IMR-90 (cell line): ENCODE measurements around the gene RAPGEF1. TPM values are rescaled to one million over a fixed set of nuclear protein-coding genes. Genes with fewer than 3 reads are reported as not detected.

Experiments used
- ATAC-seq: fragments of 200-7000 bp; cut with Tn5 transposase; 2 replicates; pipeline ENCODE4 v1.9.1; 2020; ENCODE audit warnings: low read depth, mild to moderate bottlenecking, moderate library complexity
- BruUV-seq: library from RNA; stranded (reverse); fragments of 400-500 nt; replicated peaks from 2 replicates; lab custom pipeline; 2021; lab: Mats Ljungman, UMichigan
- CTCF ChIA-PET: fragments of 300-600 bp; formaldehyde crosslinking; extraction: SDS; loops from one replicate; lab custom pipeline; 2021; ENCODE audit warnings: antibody characterized with exemption; lab: Yijun Ruan, JAX
- POLR2A ChIA-PET: fragments of 300-600 bp; sonication (Branson Sonifier 250); formaldehyde crosslinking; loops from one replicate; lab custom pipeline; 2022; ENCODE audit warnings: antibody characterized with exemption; ENCODE audit not compliant: unreplicated experiment; lab: Charles Lee
- DNase-seq: peaks from one replicate; pipeline ENCODE4 v3.0.0; 2013
- H2AFZ ChIP-seq: replicated peaks from 2 replicates; pipeline ENCODE3; 2013; ENCODE audit warnings: low read length, mild to moderate bottlenecking; ENCODE audit not compliant: poor library complexity
- H2AK5ac ChIP-seq: 2 replicates; pipeline ENCODE4 v1.6.1; 2013; ENCODE audit warnings: low read depth, low read length, inconsistent platforms
- H2AK9ac ChIP-seq: replicated peaks from 2 replicates; pipeline ENCODE3; 2013; ENCODE audit warnings: mild to moderate bottlenecking, low read depth, low read length, moderate library complexity; ENCODE audit not compliant: poor library complexity
- H2BK120ac ChIP-seq: 2 replicates; pipeline ENCODE4 v1.6.1; 2013; ENCODE audit warnings: low read depth, low read length, inconsistent platforms
- H2BK15ac ChIP-seq: 3 replicates; pipeline ENCODE4 v1.6.1; 2013; ENCODE audit warnings: low read depth, low read length, inconsistent platforms
- H2BK20ac ChIP-seq: 2 replicates; pipeline ENCODE4 v1.6.1; 2013; ENCODE audit warnings: low read depth, mild to moderate bottlenecking, inconsistent platforms, low read length, moderate library complexity
- H2BK5ac ChIP-seq: 2 replicates; pipeline ENCODE4 v1.6.1; 2013; ENCODE audit warnings: mild to moderate bottlenecking, low read depth, low read length, inconsistent platforms; ENCODE audit not compliant: poor library complexity, severe bottlenecking
- H3K14ac ChIP-seq: replicated peaks from 2 replicates; pipeline ENCODE4 v1.6.1; 2013; ENCODE audit warnings: low read depth, low read length, inconsistent platforms
- H3K18ac ChIP-seq: 2 replicates; pipeline ENCODE4 v1.6.1; 2013; ENCODE audit warnings: low read depth, low read length, control low read depth
- H3K23ac ChIP-seq: 2 replicates; pipeline ENCODE4 v1.6.1; 2013; ENCODE audit warnings: low read depth, low read length, inconsistent platforms
- H3K27ac ChIP-seq: 2 replicates; pipeline ENCODE4 v1.5.1; 2013; ENCODE audit warnings: mild to moderate bottlenecking, control low read depth, low read length; ENCODE audit not compliant: insufficient read depth
- H3K27me3 ChIP-seq: 2 replicates; pipeline ENCODE4 v1.6.1; 2013; ENCODE audit warnings: low read length; ENCODE audit not compliant: control insufficient read depth, insufficient read depth
- H3K36me3 ChIP-seq: 2 replicates; pipeline ENCODE4 v1.6.1; 2013; ENCODE audit warnings: low read length, mixed read lengths; ENCODE audit not compliant: control insufficient read depth, insufficient read depth
- H3K4ac ChIP-seq: 2 replicates; pipeline ENCODE4 v1.6.1; 2013; ENCODE audit warnings: low read depth, low read length, inconsistent platforms
- H3K4me1 ChIP-seq: 2 replicates; pipeline ENCODE4 v1.6.1; 2013; ENCODE audit warnings: low read length, mixed read lengths; ENCODE audit not compliant: control insufficient read depth, insufficient read depth
- H3K4me2 ChIP-seq: 2 replicates; pipeline ENCODE4 v1.6.1; 2013; ENCODE audit warnings: low read depth, mild to moderate bottlenecking, control low read depth, low read length, moderate library complexity
- H3K4me3 ChIP-seq: 2 replicates; pipeline ENCODE4 v1.5.1; 2013; ENCODE audit warnings: low read depth, mild to moderate bottlenecking, control low read depth, low read length, moderate library complexity; ENCODE audit not compliant: insufficient read depth
- H3K56ac ChIP-seq: 2 replicates; pipeline ENCODE4 v1.6.1; 2013; ENCODE audit warnings: low read length, inconsistent platforms; ENCODE audit not compliant: insufficient read depth; ENCODE audit errors: extremely low read depth
- H3K79me1 ChIP-seq, 2 experiments: 2 replicates each; pipeline ENCODE4 v1.6.1; 2013; ENCODE audit warnings: low read length in 2 of 2, inconsistent platforms in 1 of 2, low read depth in 1 of 2
- H3K9ac ChIP-seq: 2 replicates; pipeline ENCODE4 v1.6.1; 2013; ENCODE audit warnings: low read depth, low read length, control low read depth
- H3K9me1 ChIP-seq: 2 replicates; pipeline ENCODE4 v1.6.1; 2013; ENCODE audit warnings: low read length, inconsistent platforms; ENCODE audit not compliant: insufficient read depth
- H3K9me3 ChIP-seq: 2 replicates; pipeline ENCODE4 v1.6.1; 2013; ENCODE audit warnings: low read length; ENCODE audit not compliant: control insufficient read depth, insufficient read depth
- H4K20me1 ChIP-seq: 2 replicates; pipeline ENCODE4 v1.6.1; 2013; ENCODE audit warnings: low read length, inconsistent platforms; ENCODE audit not compliant: insufficient read depth
- H4K5ac ChIP-seq: 2 replicates; pipeline ENCODE4 v1.6.1; 2013; ENCODE audit warnings: mild to moderate bottlenecking, low read depth, low read length, control low read depth
- H4K8ac ChIP-seq, 2 experiments: 2 replicates each; pipeline ENCODE4 v1.6.1; 2013; ENCODE audit warnings: low read depth in 2 of 2, low read length in 2 of 2, control low read depth in 1 of 2, inconsistent platforms in 1 of 2
- H4K91ac ChIP-seq: 2 replicates; pipeline ENCODE4 v1.6.1; 2013; ENCODE audit warnings: low read depth, low read length, inconsistent platforms; ENCODE audit not compliant: insufficient read depth
- BHLHE40 ChIP-seq: fragments of 150-350 bp; IDR thresholded peaks from 2 replicates; pipeline ENCODE4 v1.6.1; 2016; ENCODE audit warnings: mild to moderate bottlenecking, low read depth, low read length
- FOS ChIP-seq: fragments of 150-350 bp; IDR thresholded peaks from 2 replicates; pipeline ENCODE4 v1.6.1; 2016; ENCODE audit warnings: low read depth, low read length
- POLR2A ChIP-seq: IDR thresholded peaks from 2 replicates; pipeline ENCODE4 v1.6.1; 2012; ENCODE audit warnings: mild to moderate bottlenecking, low read depth, low read length
- SMC3 ChIP-seq: fragments of 150-350 bp; IDR thresholded peaks from 2 replicates; pipeline ENCODE4 v1.6.1; 2016; ENCODE audit warnings: low read depth, mild to moderate bottlenecking, antibody characterized with exemption, low read length, moderate library complexity
- WGBS, 2 experiments: methylation state at CpG; one replicate each; pipeline versions ENCODE4 v1.1.5 to v1.1.7; 2013; ENCODE audit warnings: missing lambda C conversion rate in 2 of 2; ENCODE audit not compliant: insufficient read length in 1 of 2; ENCODE audit errors: extremely low coverage in 2 of 2; 5-methylcytosine and 5-hydroxymethylcytosine counted together
- dilution Hi-C: fragments of 300-500 bp; cut with HindIII; formaldehyde crosslinking; loops from one replicate; pipeline ENCODE4 v1.14.3; 2018; ENCODE audit warnings: low sequenced_read_pairs; ENCODE audit not compliant: unreplicated experiment
- in situ Hi-C: fragments of 300-500 bp; cut with MboI; formaldehyde crosslinking; loops from 3 replicates; pipeline ENCODE4 v1.14.3; 2019; ENCODE audit warnings: low sequenced_read_pairs, inconsistent platforms, mixed read lengths
- intact Hi-C: fragments of 100-400 bp; cut with micrococcal nuclease; formaldehyde crosslinking; loops from 2 replicates; pipeline ENCODE4 v1.10.0; 2022
- polyA plus RNA-seq, 3 experiments: library from polyadenylated mRNA; depleted of rRNA; stranded (reverse); fragments of >200 nt; gene quantifications; 2 replicates each; pipeline ENCODE4 v1.2.3, GENCODE V29; 2012; ENCODE audit warnings: low replicate concordance in 1 of 3
- total RNA-seq: library from RNA; depleted of rRNA; stranded (reverse); fragments of >200 nt; gene quantifications from 2 replicates; pipeline ENCODE4 v1.2.3, GENCODE V29; 2012
- TF ChIP-seq, protein P1 (sequence below): fragments of 150-350 bp; IDR thresholded peaks from 2 replicates; pipeline ENCODE4 v1.6.1; 2017; ENCODE audit warnings: mild to moderate bottlenecking, antibody characterized with exemption, low read length, low read depth
- TF ChIP-seq, protein P2 (sequence below): conservative IDR thresholded peaks from 2 replicates; pipeline ENCODE4 v1.5.1; 2012; ENCODE audit warnings: mild to moderate bottlenecking, low read depth, low read length, improper control_type of control experiment

Gene RAPGEF1
- total and polyA plus RNA-seq, 2 of the 4 experiments (the other 2 are of a cell fraction), result 13.1 to 22.3 TPM

DNA sequence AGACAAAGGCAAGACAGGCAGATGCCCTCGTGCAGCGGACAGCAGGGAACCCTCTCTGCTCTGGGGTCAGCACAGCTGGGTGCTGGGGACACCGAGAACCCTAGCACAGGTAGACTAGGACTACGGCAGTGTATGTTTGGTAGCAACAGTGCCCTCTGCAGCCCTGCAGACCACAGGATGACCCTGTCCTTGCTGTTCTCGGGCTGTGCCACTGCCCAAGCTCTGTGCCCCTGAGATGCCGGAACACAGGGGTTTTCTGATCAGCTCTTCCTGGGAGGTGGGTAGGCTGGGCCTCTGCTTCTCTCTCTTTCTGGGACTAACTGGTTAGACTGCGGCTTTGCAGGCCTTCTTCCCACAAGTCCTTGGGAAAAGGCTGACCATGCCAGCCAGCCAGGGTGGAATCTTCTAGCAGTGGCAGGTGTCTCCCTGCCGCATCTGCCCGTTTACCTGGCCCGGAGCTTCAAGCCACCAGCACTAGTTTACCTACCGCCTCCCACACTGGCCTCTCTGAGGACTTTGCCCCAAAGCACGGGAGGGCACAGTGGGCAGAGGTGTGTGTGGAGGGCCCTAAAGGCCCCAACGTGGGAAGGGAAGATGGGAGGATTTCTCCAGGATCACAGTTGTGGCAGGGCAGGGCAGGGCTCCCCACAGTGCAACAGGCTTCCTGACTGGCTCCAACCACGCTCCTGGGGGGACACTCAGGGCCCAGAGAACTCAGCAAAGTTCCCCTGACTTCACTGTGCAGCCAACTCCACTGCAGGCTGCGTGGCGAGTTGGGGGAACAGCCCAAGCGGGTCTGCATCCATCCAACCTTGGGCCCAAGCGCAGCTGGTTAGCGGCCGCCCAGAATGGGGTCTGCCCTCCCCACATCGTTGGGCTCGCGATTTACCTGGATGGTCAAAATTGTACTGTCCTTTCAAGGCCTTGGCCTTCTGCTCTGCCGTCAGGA is 210.0 kb downstream of the RAPGEF1 start:
- Histone ChIP-seq H2BK15ac (no peak overlapping the region), H3K56ac (no peak overlapping the region), H2AK5ac (peak overlapping the region; percentile 78; the same call in 1 of the 2 replicates), H2BK120ac (no peak overlapping the region), H3K9me1 (no peaks in the 10 kb centered on the region), H2BK5ac (no peak overlapping the region), H3K4me1 (peaks cover 8% of the 10 kb centered on the region), H3K9ac (peak overlapping the region; percentile 77), H3K36me3 (peaks cover 34% of the 10 kb centered on the region), H3K79me1 (peaks cover 12 to 20% of the 10 kb centered on the region in 2 experiments), H2BK20ac (no peak overlapping the region), H3K14ac (peak overlapping the region; percentile 89; the same call in 1 of the 2 replicates), H3K27ac (peak overlapping the region; percentile 44; the same call in 1 of the 2 replicates), H3K4ac (peak overlapping the region; percentile 49), H3K23ac (peak overlapping the region; percentile 39; the same call in 1 of the 2 replicates), H4K91ac (no peak overlapping the region), H4K20me1 (peaks cover 2% of the 10 kb centered on the region; the same call in 1 of the 2 replicates), H3K27me3 (no peaks in the 10 kb centered on the region), H4K8ac (peak overlapping the region; percentile 22 to 42; a peak in 2 of 4 replicates), H3K18ac (no peak overlapping the region), H2AFZ (peak overlapping the region; percentile 99), H2AK9ac (peak overlapping the region; percentile 38), H3K4me3 (peak overlapping the region; percentile 95), H4K5ac (no peak overlapping the region), H3K9me3 (no peaks in the 10 kb centered on the region), H3K4me2 (peak overlapping the region; percentile 98)
- ATAC-seq (no peak; the same call in 1 of the 2 replicates), DNase-seq (no peak)
- dilution Hi-C loops (no loop called here), intact Hi-C loops (loop anchor here (2.0 kb wide), 1 partner anchor 217 kb away; no protein-coding TSS in a partner anchor), in situ Hi-C loops (no loop called here)
- 48% methylated on average over 13 of the region's 24 CpGs; no CpG with 5 or more reads in 1 of the 2 experiments for WGBS, 2 experiments
- ChIA-PET CTCF (interaction anchor here (0.6 kb wide), 1 partner anchor 219 kb away, joined by 3 read pairs; no protein-coding TSS in a partner anchor), POLR2A (no interaction called here)
- BruUV-seq, result no TSS peak
- TF ChIP-seq, protein P1, sequence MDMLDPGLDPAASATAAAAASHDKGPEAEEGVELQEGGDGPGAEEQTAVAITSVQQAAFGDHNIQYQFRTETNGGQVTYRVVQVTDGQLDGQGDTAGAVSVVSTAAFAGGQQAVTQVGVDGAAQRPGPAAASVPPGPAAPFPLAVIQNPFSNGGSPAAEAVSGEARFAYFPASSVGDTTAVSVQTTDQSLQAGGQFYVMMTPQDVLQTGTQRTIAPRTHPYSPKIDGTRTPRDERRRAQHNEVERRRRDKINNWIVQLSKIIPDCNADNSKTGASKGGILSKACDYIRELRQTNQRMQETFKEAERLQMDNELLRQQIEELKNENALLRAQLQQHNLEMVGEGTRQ, result no peak
- TF ChIP-seq, protein P2, sequence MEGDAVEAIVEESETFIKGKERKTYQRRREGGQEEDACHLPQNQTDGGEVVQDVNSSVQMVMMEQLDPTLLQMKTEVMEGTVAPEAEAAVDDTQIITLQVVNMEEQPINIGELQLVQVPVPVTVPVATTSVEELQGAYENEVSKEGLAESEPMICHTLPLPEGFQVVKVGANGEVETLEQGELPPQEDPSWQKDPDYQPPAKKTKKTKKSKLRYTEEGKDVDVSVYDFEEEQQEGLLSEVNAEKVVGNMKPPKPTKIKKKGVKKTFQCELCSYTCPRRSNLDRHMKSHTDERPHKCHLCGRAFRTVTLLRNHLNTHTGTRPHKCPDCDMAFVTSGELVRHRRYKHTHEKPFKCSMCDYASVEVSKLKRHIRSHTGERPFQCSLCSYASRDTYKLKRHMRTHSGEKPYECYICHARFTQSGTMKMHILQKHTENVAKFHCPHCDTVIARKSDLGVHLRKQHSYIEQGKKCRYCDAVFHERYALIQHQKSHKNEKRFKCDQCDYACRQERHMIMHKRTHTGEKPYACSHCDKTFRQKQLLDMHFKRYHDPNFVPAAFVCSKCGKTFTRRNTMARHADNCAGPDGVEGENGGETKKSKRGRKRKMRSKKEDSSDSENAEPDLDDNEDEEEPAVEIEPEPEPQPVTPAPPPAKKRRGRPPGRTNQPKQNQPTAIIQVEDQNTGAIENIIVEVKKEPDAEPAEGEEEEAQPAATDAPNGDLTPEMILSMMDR, result no peak
- no peak for TF ChIP-seq FOS
- TF ChIP-seq POLR2A, result no peak
- TF ChIP-seq BHLHE40, result no peak
- TF ChIP-seq SMC3, result no peak
